HL-60 (cell line): ENCODE data around the gene MTMR11.

Source experiments
- DNase-seq, 2 experiments: peaks; one replicate each; pipeline ENCODE4 v3.0.0-alpha.2; 2010 to 2020; ENCODE audit warnings: low read depth in 1 of 2, low spot score in 1 of 2
- H3K27ac ChIP-seq: fragments of 250-450 bp; sonication (Bioruptor Pico); replicated peaks from 2 replicates; pipeline ENCODE4 v1.5.1; 2020; ENCODE audit warnings: mild to moderate bottlenecking, moderate library complexity
- H3K27me3 ChIP-seq: fragments of 250-450 bp; sonication (Bioruptor Pico); 2 replicates; pipeline ENCODE4 v1.5.1; 2021; ENCODE audit warnings: mild to moderate bottlenecking, moderate library complexity; ENCODE audit not compliant: insufficient read depth, poor library complexity, severe bottlenecking
- H3K4me3 ChIP-seq: replicated peaks from 2 replicates; pipeline ENCODE4 v1.5.1; 2011; ENCODE audit warnings: mild to moderate bottlenecking, control low read depth, low read length; ENCODE audit not compliant: insufficient read depth
- CTCF ChIP-seq: IDR thresholded peaks from one replicate; pipeline ENCODE4 v1.5.1; 2011; ENCODE audit warnings: low read length, control low read depth, inconsistent platforms; ENCODE audit not compliant: insufficient read depth
- GABPA ChIP-seq: IDR thresholded peaks from 2 replicates; pipeline ENCODE4 v1.6.1; 2012; ENCODE audit warnings: low read depth
- POLR2AphosphoS5 ChIP-seq: IDR thresholded peaks from 2 replicates; pipeline ENCODE4 v1.6.1; 2012; ENCODE audit warnings: low read depth
- REST ChIP-seq: IDR thresholded peaks from 2 replicates; pipeline ENCODE4 v1.6.1; 2012; ENCODE audit warnings: low read depth; ENCODE audit not compliant: insufficient replicate concordance
- SPI1 ChIP-seq: IDR thresholded peaks from 2 replicates; pipeline ENCODE4 v1.6.1; 2012; ENCODE audit warnings: low read depth, mild to moderate bottlenecking, borderline replicate concordance

MTMR11 gene

GRCh38 chr1:149927056-149927562 is 9.6 kb downstream of the MTMR11 start:
- peak overlapping the region; percentile 88 for H3K27ac ChIP-seq
- H3K27me3 ChIP-seq: no peaks in the 10 kb centered on the region
- peak in 1 of 2 experiments; percentile 7 for DNase-seq
- H3K4me3 ChIP-seq: peak overlapping the region; percentile 95
- peak; percentile 27; the same call in 1 of the 2 replicates for TF ChIP-seq SPI1
- TF ChIP-seq GABPA: no peak
- TF ChIP-seq POLR2AphosphoS5: no peak
- TF ChIP-seq REST: no peak
- no peak for TF ChIP-seq CTCF

DNA sequence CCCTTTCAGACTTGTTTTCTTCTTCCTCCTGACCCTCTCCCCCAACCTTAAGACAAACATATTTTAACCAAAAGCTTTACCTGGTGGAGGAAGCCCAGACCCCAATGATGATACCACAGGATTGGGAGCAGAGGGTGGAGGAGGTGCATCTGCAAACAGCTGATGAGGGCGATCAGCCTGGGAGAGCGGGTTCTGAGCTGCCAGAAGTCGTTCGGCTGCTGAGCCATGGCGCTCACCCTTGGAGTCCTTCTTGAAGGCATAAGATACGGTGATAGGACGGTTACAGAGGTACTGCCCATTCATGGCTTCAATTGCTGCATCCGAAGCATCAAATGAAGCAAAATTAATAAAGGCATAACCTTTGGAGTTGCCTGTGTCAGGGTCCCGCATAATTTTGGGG is 10.4 kb downstream of the MTMR11 start:
- no peak for TF ChIP-seq POLR2AphosphoS5
- no peak for TF ChIP-seq REST
- no peak for TF ChIP-seq SPI1
- no peak for TF ChIP-seq GABPA
- no peak for TF ChIP-seq CTCF
- no peak for DNase-seq
- no peaks in the 10 kb centered on the region for H3K27me3 ChIP-seq
- no peak overlapping the region for H3K27ac ChIP-seq
- peak overlapping the region; percentile 95; the same call in 1 of the 2 replicates for H3K4me3 ChIP-seq

DNA sequence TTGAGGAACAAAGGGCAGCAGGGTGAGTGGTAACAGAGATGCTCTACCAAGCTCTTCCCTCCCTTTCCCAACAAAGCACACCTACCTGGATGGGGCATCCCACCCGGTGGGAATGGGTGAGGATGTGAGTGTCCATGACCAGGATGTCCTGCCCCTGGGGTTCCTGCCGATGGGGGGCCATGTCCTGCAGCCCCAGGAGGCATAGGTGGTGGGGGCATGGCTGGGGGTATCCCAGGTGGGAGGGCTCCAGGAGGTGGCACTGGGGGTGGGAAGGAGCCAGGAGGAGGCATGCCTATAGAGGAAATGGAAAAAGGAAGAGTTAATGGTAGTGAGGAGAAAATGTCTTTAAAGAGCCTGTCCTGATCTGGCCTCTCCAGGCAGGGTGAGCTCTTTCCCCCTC is 10.9 kb downstream of the MTMR11 start:
- H3K27ac ChIP-seq: no peak overlapping the region

More for the DNA sequence above, 10.9 kb downstream of the MTMR11 start:
- DNase-seq: no peak
- TF ChIP-seq CTCF: no peak
- TF ChIP-seq POLR2AphosphoS5: no peak
- no peak for TF ChIP-seq REST
- TF ChIP-seq GABPA: no peak
- no peak for TF ChIP-seq SPI1
- Histone ChIP-seq H3K27me3 (no peaks in the 10 kb centered on the region), H3K4me3 (no peak overlapping the region)
